Naive thymus-derived CD8-positive, alpha-beta T cell (primary cell): Measurements from ENCODE around the gene FADS3. TPM values are rescaled to one million over a fixed set of nuclear protein-coding genes. Genes with fewer than 3 reads are reported as not detected.

ENCODE experiments used
- ATAC-seq, 2 donors: fragments of 150-1000 bp; cut with Tn5 transposase in 1 of 2; sonication (Bioruptor Pico), chemical (Tn5 transposase) in 1 of 2; 1 replicate in 1 of 2; 2 replicates in 1 of 2; pipeline ENCODE4 v1.10.0; 2021; ENCODE audit warnings: mild to moderate bottlenecking in 2 of 2, moderate library complexity in 2 of 2
- POLR2A ChIA-PET: fragments of 350-600 bp; sonication (Branson Sonifier 250); formaldehyde crosslinking; loops from one replicate; lab custom pipeline; 2021; ENCODE audit warnings: antibody characterized with exemption; lab: Charles Lee
- DNase-seq, 10 donors: peaks; one replicate each; pipeline versions ENCODE4 v3.0.0 to v3.0.0-alpha.2; 2020 to 2022
- H3K27ac Mint-ChIP-seq, 10 donors: one replicate each; pipeline ENCODE4 v1.8.0; 2020 to 2022; ENCODE audit warnings: mild to moderate bottlenecking in 10 of 10, mixed read lengths in 10 of 10, moderate library complexity in 4 of 10, inconsistent platforms in 1 of 10
- H3K27me3 Mint-ChIP-seq, 5 donors: one replicate each; pipeline ENCODE4 v1.8.0; 2021 to 2022; ENCODE audit warnings: mixed read lengths in 5 of 5
- H3K36me3 Mint-ChIP-seq, 3 donors: one replicate each; pipeline ENCODE4 v1.8.0; 2020 to 2022; ENCODE audit warnings: mixed read lengths in 3 of 3, mild to moderate bottlenecking in 2 of 3, inconsistent platforms in 1 of 3
- H3K4me1 Mint-ChIP-seq, 4 donors: one replicate each; pipeline ENCODE4 v1.8.0; 2021 to 2022; ENCODE audit warnings: mixed read lengths in 4 of 4
- H3K4me3 Mint-ChIP-seq, 10 donors: one replicate each; pipeline ENCODE4 v1.8.0; 2020 to 2022; ENCODE audit warnings: mild to moderate bottlenecking in 10 of 10, mixed read lengths in 10 of 10, moderate library complexity in 6 of 10, inconsistent platforms in 1 of 10
- H3K9me3 Mint-ChIP-seq, 9 donors: one replicate each; pipeline ENCODE4 v1.8.0; 2020 to 2022; ENCODE audit warnings: mixed read lengths in 9 of 9, mild to moderate bottlenecking in 3 of 9, inconsistent platforms in 1 of 9, moderate library complexity in 1 of 9
- polyA plus RNA-seq, 3 donors: library from polyadenylated mRNA; unstranded; fragments of 300-500 nt; fragmentation: Illumina TruSeq; gene quantifications; one replicate each; pipeline ENCODE4 v1.2.3, GENCODE V29; 2021
- total RNA-seq, 8 experiments: library from RNA in 2 of 8; stranded (reverse) in 2 of 8; gene quantifications; one replicate each; pipeline ENCODE4 v1.2.3 and lab custom pipeline; 2021 to 2026

FADS3 gene
- total RNA-seq, result 1 to 10 TPM; 5.1 to 5.7 TPM
- polyA plus RNA-seq, result 1 to 10 TPM in 2 of 3 donors, under 1 TPM in 1; 0.33 to 1.5 (median 1.2) TPM
- 0.49 to 7.1 (median 3.7) reads per million in 6 experiments for total RNA-seq (lab: John Stamatoyannopoulos, UW)

DNA sequence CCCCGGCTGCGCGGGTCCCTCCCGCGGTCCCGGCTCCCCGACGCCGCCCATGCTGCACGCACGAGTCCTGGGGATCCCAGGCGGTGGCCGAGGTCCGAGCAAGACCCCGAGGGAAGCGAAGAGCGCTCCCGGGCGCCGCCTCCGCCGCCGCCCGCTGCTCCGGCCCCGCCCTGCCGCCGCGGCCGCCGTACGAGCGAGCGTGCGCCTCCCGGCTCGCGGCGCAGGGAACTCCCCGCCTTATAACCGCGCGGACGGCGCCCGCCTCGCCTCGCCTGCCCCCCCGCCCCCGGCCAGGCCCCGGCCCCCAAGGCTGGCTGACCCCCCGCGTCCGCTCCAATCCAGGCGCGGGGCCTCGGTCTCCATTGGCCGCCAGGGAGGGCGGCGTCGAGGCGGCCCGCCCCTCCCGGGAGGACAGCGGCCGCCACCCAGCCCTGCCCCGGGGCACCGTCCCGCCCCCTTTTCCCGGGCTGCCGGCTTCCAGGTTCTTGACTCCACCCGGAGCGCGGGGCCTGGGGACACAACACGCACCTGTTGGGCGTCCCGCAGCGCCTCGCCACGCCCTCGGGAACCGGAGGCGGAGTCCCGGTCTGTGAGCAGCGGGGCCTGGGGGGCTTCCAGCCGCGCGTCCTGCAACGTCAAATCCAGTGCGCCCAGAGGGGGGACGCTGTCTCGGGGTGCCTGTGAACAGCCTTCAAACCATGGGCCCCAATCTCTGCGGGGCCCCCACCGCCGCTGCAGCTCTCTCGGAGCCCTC, at the start of gene FADS3:
Gene FADS3, minus strand, starts transcription at position 215 of the 754 bp plus-strand sequence. Its CDS starts 164 bp downstream, at position 51.
- H3K27me3 Mint-ChIP-seq, result no peaks in the 10 kb centered on the region
- ATAC-seq, result peak; percentile 52 to 75
- H3K4me3 Mint-ChIP-seq, result peak within 1 kb of the TSS; percentile 76 to 88 (median 82)
- H3K4me1 Mint-ChIP-seq, result peaks cover 2 to 13% (median 6%) of the 10 kb centered on the region in 4 donors
- no peaks in the 10 kb centered on the region for H3K36me3 Mint-ChIP-seq
- no peaks in the 10 kb centered on the region for H3K9me3 Mint-ChIP-seq
- peak within 1 kb of the TSS in 9 of 10 donors; percentile 19 to 85 (median 71) for H3K27ac Mint-ChIP-seq
- POLR2A ChIA-PET, result interaction anchor here (1.2 kb wide), 1 partner anchor 16 kb away, joined by 6 read pairs; no protein-coding TSS in a partner anchor
- DNase-seq, result peak; percentile 45 to 80 (median 66)

- H3K27me3 Mint-ChIP-seq, result peaks cover 5 to 27% (median 7%) of the 10 kb centered on the region in 5 donors
- peaks cover 3 to 24% (median 17%) of the 10 kb centered on the region in 9 donors for H3K9me3 Mint-ChIP-seq
- no peaks in the 10 kb centered on the region for H3K4me1 Mint-ChIP-seq
- ATAC-seq (no peak), DNase-seq (no peak)
- H3K27ac Mint-ChIP-seq, result no peak overlapping the region
- H3K4me3 Mint-ChIP-seq, result no peak overlapping the region
- POLR2A ChIA-PET, result no interaction called here
- peaks cover 0 to 18% (median 8%) of the 10 kb centered on the region in 3 donors for H3K36me3 Mint-ChIP-seq
Observed at GRCh38 chr11:61940466-61940865, 49.1 kb upstream of the FADS3 start.

GRCh38 chr11:61935861-61936260, 44.5 kb upstream of the FADS3 start:
- Mint-ChIP-seq H3K36me3 (peaks cover 0 to 29% (median 16%) of the 10 kb centered on the region in 3 donors), H3K4me3 (no peak overlapping the region), H3K27ac (no peak overlapping the region), H3K9me3 (peaks cover 6 to 38% (median 25%) of the 10 kb centered on the region in 9 donors), H3K27me3 (peaks cover 15 to 41% (median 24%) of the 10 kb centered on the region in 5 donors), H3K4me1 (no peaks in the 10 kb centered on the region)
- ATAC-seq (no peak), DNase-seq (no peak)
- POLR2A ChIA-PET, result no interaction called here

DNA sequence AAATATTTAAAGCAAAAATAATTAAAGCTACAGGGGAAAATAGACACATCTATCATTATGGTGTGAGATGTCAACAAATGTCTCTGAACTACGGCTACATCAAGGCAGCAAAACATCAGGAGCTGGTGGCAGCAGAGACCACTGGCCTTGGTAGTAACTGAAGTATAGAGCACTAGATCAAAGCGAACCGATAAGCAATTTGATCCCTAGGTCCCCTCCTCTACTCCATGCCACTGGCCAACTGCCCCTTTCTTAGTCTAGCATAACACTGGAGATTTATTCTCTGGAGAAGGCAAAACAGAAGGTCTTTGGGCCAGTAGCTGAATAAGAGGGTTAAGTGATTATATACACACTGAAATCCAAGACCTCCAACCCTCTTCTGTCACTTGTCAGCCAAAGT, 39.6 kb upstream of the FADS3 start:
- peaks cover under 1 to 18% (median 13%) of the 10 kb centered on the region in 9 donors for H3K9me3 Mint-ChIP-seq
- POLR2A ChIA-PET, result no interaction called here
- DNase-seq, result peak in 1 of 10 donors; percentile 3
- H3K27me3 Mint-ChIP-seq, result peaks cover 13 to 24% (median 16%) of the 10 kb centered on the region in 5 donors
- H3K4me3 Mint-ChIP-seq, result no peak overlapping the region
- H3K27ac Mint-ChIP-seq, result no peak overlapping the region
- peaks cover 0 to 15% (median 10%) of the 10 kb centered on the region in 3 donors for H3K36me3 Mint-ChIP-seq
- no peak for ATAC-seq
- H3K4me1 Mint-ChIP-seq, result no peaks in the 10 kb centered on the region

DNA sequence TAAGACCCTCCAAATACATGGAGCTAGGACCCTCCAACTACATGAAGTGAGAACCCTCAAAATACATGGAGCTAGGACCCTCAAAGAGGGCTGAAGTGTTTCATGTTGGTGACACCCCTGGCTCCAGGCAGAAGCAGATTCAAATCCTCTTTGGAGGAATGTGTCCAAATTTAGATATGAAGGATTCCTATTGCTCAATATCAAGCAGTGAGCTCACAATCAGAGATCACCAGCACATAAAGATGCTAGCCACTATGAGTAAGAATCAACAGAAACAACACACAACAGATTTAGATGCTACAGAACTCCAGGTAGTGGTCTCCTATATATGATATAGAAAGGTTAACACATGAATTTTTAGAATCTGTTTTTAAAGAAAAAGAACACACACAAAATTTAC, 37.3 kb upstream of the FADS3 start:
- no peak for DNase-seq
- Mint-ChIP-seq H3K27ac (no peak overlapping the region), H3K4me1 (no peaks in the 10 kb centered on the region), H3K4me3 (no peak overlapping the region), H3K27me3 (peaks cover 10 to 16% (median 14%) of the 10 kb centered on the region in 5 donors), H3K9me3 (peaks cover 0 to 9% (median 5%) of the 10 kb centered on the region in 9 donors), H3K36me3 (peaks cover 0 to 6% (median 6%) of the 10 kb centered on the region in 3 donors)
- POLR2A ChIA-PET, result no interaction called here
- no peak for ATAC-seq

GRCh38 chr11:61927501-61927900, 36.2 kb upstream of the FADS3 start:
- POLR2A ChIA-PET, result no interaction called here
- Mint-ChIP-seq H3K4me1 (peaks cover 0 to 5% (median 0%) of the 10 kb centered on the region in 4 donors), H3K27ac (no peak overlapping the region)

GRCh38 chr11:61926235-61926634, 34.9 kb upstream of the FADS3 start:
- POLR2A ChIA-PET, result no interaction called here

More at GRCh38 chr11:61927501-61927900, 36.2 kb upstream of the FADS3 start:
- ATAC-seq (no peak), DNase-seq (no peak)
- Mint-ChIP-seq H3K4me3 (no peak overlapping the region), H3K9me3 (no peaks in the 10 kb centered on the region), H3K36me3 (no peaks in the 10 kb centered on the region), H3K27me3 (peaks cover 0 to 11% (median 7%) of the 10 kb centered on the region in 5 donors)

GRCh38 chr11:61925736-61926135, 34.4 kb upstream of the FADS3 start:
- H3K4me1 Mint-ChIP-seq, result peaks cover 0 to 6% (median 1%) of the 10 kb centered on the region in 4 donors
- H3K36me3 Mint-ChIP-seq, result no peaks in the 10 kb centered on the region
- no peaks in the 10 kb centered on the region for H3K9me3 Mint-ChIP-seq
- H3K27ac Mint-ChIP-seq, result no peak overlapping the region
- H3K27me3 Mint-ChIP-seq, result peaks cover 3 to 13% (median 9%) of the 10 kb centered on the region in 5 donors
- no peak overlapping the region for H3K4me3 Mint-ChIP-seq
- POLR2A ChIA-PET, result no interaction called here
- no peak for DNase-seq
- no peak for ATAC-seq

More at GRCh38 chr11:61926235-61926634, 34.9 kb upstream of the FADS3 start:
- no peak overlapping the region for H3K4me3 Mint-ChIP-seq
- H3K27ac Mint-ChIP-seq, result no peak overlapping the region
- no peak for ATAC-seq
- H3K36me3 Mint-ChIP-seq, result no peaks in the 10 kb centered on the region
- peaks cover 0 to 6% (median 1%) of the 10 kb centered on the region in 4 donors for H3K4me1 Mint-ChIP-seq
- DNase-seq, result no peak
- peaks cover 6 to 12% (median 7%) of the 10 kb centered on the region in 5 donors for H3K27me3 Mint-ChIP-seq
- no peaks in the 10 kb centered on the region for H3K9me3 Mint-ChIP-seq

DNA sequence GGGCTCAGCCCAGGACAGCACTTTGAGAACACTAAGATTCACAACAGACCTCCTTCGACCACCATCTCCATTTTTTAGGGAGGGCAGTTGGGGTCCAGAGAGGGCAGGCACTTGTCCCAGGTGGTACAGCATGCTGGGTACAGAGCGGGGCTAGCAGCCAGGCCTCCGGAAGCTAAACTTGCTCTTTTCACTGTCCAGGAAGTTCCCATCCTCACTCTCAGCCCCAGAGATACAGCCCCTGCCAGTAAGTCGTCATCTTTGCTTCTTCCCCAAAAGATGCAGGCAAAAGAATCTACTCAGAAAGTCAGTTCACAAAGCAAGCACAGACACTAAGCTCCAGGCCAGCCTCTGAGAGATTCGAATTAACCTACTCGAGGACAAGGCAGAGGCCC, 32.7 kb upstream of the FADS3 start:
- H3K27me3 Mint-ChIP-seq, result peaks cover 5 to 28% (median 16%) of the 10 kb centered on the region in 5 donors
- H3K4me1 Mint-ChIP-seq, result peaks cover 0 to 6% (median 1%) of the 10 kb centered on the region in 4 donors
- H3K36me3 Mint-ChIP-seq, result no peaks in the 10 kb centered on the region
- no peak overlapping the region for H3K4me3 Mint-ChIP-seq
- POLR2A ChIA-PET, result no interaction called here
- ATAC-seq (no peak), DNase-seq (peak in 1 of 10 donors; percentile 15)
- peak overlapping the region in 1 of 10 donors; percentile 58 for H3K27ac Mint-ChIP-seq
- no peaks in the 10 kb centered on the region for H3K9me3 Mint-ChIP-seq

- H3K4me3 Mint-ChIP-seq, result no peak overlapping the region
- peak in 1 of 10 donors; percentile 11 for DNase-seq
- peaks cover under 1 to 6% (median 2%) of the 10 kb centered on the region in 4 donors for H3K4me1 Mint-ChIP-seq
- no peak for ATAC-seq
- H3K9me3 Mint-ChIP-seq, result no peaks in the 10 kb centered on the region
- POLR2A ChIA-PET, result no interaction called here
- H3K36me3 Mint-ChIP-seq, result no peaks in the 10 kb centered on the region
- H3K27ac Mint-ChIP-seq, result peak overlapping the region in 1 of 10 donors; percentile 17
- H3K27me3 Mint-ChIP-seq, result peaks cover 11 to 35% (median 23%) of the 10 kb centered on the region in 5 donors
Observed at GRCh38 chr11:61923166-61924063, 32.1 kb upstream of the FADS3 start.

DNA sequence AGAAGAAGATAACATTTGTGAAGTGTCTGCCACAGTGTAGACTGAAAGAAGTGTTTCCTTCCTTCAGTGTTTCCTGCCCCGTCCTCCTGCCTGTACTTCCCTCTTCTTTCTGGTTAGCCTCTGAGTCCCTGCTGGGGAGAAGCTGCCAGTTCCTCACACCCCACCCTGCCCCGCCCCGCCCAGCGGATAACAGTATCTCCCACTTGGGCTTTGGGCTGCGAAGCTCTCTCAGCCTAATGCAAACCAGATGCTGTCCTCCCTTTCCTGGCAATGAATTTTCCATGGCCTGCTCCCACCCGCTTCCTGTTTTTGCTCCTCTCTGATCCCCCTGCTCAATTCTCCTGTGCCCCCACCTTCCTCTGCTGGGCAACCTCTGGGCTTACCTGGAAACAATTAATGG, 31.2 kb upstream of the FADS3 start:
- Mint-ChIP-seq H3K27ac (no peak overlapping the region), H3K27me3 (peaks cover 19 to 43% (median 32%) of the 10 kb centered on the region in 5 donors), H3K9me3 (no peaks in the 10 kb centered on the region), H3K4me1 (peaks cover 8 to 15% (median 9%) of the 10 kb centered on the region in 4 donors), H3K4me3 (no peak overlapping the region), H3K36me3 (no peaks in the 10 kb centered on the region)
- DNase-seq (peak in 1 of 10 donors; percentile 10), ATAC-seq (no peak)
- POLR2A ChIA-PET, result no interaction called here

- peaks cover 8 to 15% (median 12%) of the 10 kb centered on the region in 4 donors for H3K4me1 Mint-ChIP-seq
- H3K36me3 Mint-ChIP-seq, result no peaks in the 10 kb centered on the region
- no peak overlapping the region for H3K27ac Mint-ChIP-seq
- no peaks in the 10 kb centered on the region for H3K9me3 Mint-ChIP-seq
- peaks cover 21 to 46% (median 35%) of the 10 kb centered on the region in 5 donors for H3K27me3 Mint-ChIP-seq
- DNase-seq (peak in 1 of 10 donors; percentile 5), ATAC-seq (no peak)
- POLR2A ChIA-PET, result no interaction called here
- peak overlapping the region in 1 of 10 donors; percentile 48 for H3K4me3 Mint-ChIP-seq
Observed at GRCh38 chr11:61921446-61921845, 30.1 kb upstream of the FADS3 start.
